Neural cell (in vitro differentiated cells): ENCODE measurements around the gene C12orf42.

Experiments
- CTCF ChIP-seq: fragments of 450-650 bp; IDR thresholded peaks from 2 replicates; pipeline ENCODE4 v1.5.1; 2014; ENCODE audit warnings: antibody characterized with exemption, mild to moderate bottlenecking, moderate library complexity; ENCODE audit not compliant: poor library complexity, severe bottlenecking
- EP300 ChIP-seq: fragments of 450-650 bp; conservative IDR thresholded peaks from 2 replicates; pipeline ENCODE4 v1.6.1; 2014; ENCODE audit warnings: antibody characterized with exemption, mild to moderate bottlenecking, moderate library complexity; ENCODE audit not compliant: poor library complexity, severe bottlenecking
- POLR2AphosphoS5 ChIP-seq: IDR thresholded peaks from 2 replicates; pipeline ENCODE4 v1.6.1; 2012
- RAD21 ChIP-seq: fragments of 450-650 bp; conservative IDR thresholded peaks from 2 replicates; pipeline ENCODE4 v1.6.1; 2014; ENCODE audit warnings: antibody characterized with exemption, mild to moderate bottlenecking, moderate library complexity
- SMC3 ChIP-seq: fragments of 450-650 bp; conservative IDR thresholded peaks from 2 replicates; pipeline ENCODE4 v1.6.1; 2014; ENCODE audit warnings: antibody characterized with exemption, mild to moderate bottlenecking, moderate library complexity; ENCODE audit not compliant: poor library complexity

GRCh38 chr12:103301642-103302591 is 193.9 kb downstream of the C12orf42 start:
- TF ChIP-seq CTCF (no peak), POLR2AphosphoS5 (no peak), RAD21 (no peak), SMC3 (no peak), EP300 (no peak)
